ENCODE measurements around the gene CPLX3.

The CPLX3 gene

DNA sequence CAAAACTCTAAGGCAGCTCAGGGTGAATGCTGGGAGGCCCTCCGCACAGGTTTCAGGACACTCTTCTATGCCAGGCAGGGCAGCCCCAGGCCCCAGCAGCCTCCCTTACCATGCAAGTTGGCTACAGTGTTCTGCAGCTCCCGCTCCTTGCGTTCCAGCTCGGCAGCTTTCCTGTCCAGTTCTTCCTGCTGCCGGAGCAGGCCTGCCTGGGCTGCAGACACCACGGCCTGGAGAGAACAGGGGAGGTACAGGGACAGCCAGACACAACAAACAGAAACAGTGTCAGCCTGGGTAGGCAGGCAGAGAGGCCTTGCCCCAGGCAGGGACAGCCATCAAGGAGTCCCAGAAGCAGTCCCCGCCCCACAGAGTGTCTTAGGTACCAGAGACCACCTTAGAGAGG is 25.5 kb downstream of the CPLX3 start:
- DNase-seq = no peak

DNA sequence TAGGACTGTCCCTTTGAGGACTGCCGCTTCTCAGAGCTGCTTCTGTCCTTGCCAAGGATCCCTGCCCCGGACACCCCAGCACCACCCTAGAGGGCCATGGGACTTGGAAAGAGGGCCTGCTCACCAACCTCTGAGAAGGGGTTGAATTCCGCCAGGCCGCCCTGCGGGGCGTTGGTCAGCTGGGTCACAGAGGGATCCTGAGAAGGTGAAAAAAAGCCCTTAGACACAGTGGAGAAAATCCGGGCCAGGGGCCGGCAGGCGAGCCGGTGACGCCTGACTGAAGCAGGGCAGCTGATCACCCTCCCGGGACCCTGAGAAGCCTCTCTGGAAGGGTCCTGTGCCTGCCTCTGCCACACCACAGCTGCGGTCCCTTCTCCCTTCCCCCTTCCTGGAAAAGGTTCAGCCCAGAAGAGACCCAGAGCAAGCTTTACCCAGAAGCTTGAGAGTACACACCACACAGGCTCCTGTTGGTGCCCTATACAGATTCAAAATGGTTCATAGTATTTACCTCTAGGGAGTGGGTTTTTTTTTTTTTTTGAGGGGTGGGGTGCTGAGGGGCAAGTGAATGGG is 28.1 kb downstream of the CPLX3 start:
- DNase-seq = no peak

DNA sequence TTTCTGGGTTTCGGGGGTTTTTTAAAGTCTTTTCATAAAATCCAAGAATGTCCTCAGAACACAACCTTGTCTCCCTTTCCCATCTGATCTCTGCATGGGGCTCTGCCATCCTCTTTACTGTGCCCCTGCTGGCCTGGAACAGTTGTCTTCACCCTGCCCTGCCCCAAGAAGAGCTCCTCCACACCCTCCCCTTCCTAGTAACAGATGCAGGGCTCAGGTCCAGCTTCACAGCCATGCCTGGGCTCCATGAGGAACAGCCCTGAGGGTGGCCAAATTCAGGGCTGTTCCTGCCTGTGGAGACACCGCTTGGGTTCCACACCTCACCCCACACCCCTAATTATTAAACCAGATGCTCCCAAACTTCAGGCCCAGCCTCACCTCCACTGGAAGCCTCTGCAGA is 29.4 kb downstream of the CPLX3 start:
- DNase-seq = no peak

DNA sequence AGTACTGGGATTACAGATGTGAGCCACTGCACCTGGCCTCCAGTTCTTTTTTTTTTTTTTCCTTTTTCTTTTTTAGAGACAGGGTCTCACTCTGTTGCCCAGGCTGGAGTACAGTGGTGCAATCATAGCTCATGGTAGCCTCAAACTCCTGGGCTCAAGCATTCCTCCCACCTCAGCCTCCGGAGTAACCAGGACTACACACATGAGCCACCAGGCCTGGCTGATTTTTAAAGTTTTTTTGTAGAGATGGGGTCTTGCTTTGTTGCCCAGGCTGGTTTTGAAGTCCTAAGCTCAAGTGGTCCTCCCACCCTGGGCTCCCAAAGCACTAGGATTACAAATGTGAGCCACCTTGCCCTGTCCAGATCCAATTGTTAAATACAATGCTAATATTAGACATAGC is 30.1 kb downstream of the CPLX3 start:
- no peak for DNase-seq

DNA sequence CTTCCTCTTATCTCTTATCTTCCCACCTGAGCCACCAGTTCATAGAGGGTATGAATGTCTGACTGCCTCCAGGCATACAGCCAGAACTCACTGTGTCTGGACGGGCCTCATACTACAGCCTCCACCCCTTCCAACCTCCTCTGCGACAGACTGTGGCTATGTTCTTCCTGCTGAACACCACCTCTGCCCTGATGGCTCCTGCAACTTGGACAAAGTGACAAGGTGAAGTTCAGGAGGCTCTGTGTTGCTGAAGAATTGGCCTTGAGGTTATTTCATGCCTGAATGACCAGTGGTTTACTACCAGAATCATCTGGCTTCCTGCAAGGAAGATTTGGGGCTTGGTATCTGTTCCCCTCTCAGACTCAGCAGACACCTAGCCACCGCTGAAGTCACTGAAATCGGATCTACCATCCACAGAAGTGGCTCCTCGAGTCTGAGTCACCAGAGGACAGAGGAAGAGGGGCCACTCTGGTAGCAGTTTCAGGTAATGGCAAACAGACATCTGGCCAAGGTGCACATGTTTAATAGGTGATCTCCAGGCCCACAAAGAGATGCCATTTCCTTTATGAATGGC is 30.7 kb downstream of the CPLX3 start:
- DNase-seq = no peak

DNA sequence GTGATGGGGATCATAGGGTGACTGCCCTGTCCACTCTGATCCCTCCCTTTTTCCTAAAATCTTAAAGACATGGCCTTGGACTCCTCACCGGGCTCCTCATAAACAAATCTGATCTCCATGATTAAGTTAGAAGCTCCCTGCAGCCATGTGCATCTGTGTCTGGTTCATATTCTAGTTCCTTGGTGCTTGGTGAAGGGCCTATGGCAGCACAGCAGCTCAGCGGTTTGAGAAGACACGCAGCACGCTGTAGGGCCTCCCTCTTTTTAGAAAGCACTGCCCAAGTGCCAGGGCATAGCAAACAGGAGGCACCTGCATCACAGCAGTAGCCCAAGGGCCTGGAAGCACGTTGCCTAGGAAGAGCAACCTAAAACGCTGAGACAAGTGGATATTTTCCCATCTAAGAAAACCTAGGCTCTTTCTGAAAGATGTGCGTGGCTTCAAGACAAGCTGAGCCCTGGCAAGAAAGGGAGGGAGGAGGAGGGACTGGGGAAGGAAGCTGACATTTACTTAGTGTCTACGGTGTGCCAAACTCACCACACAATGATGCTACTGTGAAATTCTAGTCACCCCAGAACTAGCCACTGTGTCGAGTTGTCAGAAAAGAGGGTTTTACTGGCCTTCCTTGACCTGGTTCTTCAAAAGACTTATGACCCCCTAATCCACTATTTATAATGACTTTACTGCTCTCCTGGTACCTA is 31.4 kb downstream of the CPLX3 start:
- no peak for DNase-seq

DNA sequence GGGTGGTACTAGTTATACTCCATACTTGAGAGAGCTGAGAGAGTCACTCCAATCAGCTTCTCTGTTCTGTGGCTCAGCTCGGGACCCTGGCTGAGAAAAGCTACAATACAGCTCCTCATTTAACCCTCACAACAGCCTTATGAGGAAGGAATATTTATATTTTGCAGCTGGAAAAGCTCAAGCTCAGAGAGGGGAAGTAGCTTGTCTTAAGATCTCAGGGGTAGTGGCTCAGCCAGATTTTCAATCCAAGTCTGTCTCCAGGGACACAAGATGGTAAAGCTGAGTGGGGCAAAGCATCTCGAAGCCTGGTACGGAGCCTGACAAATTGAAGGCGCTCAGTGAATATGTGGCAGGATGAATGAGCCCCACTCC is 31.9 kb downstream of the CPLX3 start:
- DNase-seq = no peak

DNA sequence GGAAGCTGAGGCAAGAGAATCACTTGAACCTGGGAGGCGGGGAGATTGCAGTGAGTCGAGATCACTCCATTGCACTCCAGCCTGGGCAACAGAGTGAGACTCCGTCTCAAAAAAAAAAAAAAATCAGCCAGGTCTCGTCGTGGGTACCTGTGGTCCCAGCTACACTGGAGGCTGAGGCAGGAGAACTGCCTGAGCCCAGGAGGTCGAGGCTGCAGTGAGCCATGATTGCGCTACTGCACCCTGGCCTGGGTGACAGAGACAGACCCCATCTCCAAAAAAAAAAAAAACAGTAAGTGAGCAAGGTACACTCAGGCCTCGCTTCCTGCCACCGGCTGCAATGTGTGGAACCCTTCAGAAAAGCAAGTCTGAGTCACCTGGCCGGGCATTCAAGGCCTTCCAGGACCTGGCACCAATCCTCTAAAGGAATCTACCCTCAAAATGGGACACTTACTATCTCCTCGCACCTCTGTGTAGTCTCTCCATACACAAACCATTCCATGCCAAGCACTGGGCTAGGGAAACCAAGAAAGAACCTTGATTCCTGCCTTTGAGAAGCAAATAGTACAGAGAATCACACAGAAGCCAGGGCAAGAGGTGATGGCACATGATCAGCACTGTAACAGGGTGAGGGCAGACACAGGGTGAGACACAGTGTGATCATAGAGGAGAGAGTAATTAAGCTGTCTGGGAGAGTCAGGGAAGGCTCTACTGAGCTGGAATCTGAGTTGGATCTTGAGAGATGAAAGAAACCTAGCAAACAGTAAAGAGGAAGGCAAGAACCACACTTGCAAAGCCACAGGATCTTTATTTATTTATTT is 37.0 kb downstream of the CPLX3 start:
- DNase-seq = no peak

DNA sequence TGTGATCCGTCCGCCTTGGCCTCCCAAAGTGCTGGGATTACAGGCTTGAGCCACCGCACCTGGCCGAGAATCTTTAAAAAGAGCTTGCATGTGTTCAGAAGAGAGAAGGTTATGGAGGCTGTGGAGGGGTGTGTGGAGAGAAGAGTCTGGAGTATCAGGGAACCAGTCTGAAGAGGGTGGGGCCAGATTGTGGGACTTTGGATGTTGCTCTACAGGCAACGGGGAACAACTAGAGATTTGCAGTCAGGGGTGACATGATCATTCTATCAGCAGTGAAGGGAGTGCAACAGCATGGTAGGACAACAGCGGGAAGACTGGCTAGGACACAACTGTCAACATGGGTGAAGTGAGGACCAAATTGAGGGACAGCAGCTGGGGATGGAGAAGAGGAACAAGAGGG is 37.9 kb downstream of the CPLX3 start:
- no peak for DNase-seq

DNA sequence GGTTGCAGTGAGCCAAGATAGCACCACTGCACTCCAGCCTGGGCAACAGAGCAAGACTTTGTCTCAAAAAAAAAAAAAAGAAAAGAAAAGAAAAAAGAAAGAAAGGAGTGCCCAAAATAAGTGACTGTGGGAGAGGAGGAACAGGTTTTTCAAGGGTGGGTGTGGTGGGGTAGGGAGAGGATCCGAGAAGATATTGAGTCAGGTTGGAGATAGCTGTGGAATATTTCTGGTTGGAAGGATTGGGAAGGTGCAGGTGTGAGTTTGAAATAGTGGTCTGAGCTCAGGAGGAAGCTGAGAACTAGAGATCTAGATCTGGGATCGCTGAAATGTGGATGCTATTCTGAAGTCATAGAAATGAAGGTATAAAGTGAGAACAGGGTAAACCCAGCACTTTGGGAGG is 38.9 kb downstream of the CPLX3 start:
- no peak for DNase-seq

DNA sequence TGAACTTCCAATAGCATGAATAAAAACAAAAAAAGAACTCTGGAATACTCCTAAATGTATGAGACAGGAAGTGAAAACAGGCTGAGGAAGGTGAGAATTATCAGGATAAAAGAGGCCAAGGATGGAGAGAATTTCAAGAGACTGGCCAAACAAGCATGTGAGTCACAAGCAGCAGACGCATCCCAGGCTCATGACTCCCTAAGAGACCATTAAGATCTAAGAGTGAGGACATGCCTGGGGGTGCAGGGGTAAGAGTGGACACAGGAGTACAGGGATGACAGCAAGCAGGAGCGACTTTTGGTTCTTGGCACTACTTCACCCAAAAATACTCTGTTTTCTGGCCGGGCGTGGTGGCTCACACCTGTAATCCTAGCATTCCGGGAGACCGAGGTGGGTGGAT is 39.7 kb downstream of the CPLX3 start:
- no peak for DNase-seq

DNA sequence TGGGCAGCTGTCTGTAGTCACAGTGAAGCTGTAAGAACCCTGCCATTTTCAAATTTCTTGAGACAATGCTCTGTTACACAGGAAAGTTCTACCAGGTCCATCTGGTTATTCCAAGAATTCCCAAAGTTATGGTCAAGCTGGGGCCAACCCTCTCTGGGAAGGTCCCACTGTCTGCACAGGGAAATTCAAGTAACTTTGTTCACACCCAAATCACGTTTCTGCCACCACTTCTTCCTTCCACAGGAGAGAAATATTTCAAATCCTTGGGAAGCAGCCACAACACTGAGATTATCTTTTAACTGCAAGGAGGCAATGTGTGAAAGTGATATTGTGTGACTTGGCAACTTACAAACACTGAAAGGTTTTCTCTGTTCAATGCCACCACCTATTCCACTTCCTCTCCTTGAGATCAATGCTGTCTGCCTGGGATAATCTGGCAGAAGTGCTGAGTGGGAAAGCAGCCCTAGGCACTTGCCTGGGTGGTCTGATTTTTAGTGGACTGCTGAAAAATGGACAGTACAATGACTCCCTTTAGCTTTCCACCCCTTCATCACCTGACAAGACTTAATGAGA is 41.1 kb downstream of the CPLX3 start:
- DNase-seq = no peak

DNA sequence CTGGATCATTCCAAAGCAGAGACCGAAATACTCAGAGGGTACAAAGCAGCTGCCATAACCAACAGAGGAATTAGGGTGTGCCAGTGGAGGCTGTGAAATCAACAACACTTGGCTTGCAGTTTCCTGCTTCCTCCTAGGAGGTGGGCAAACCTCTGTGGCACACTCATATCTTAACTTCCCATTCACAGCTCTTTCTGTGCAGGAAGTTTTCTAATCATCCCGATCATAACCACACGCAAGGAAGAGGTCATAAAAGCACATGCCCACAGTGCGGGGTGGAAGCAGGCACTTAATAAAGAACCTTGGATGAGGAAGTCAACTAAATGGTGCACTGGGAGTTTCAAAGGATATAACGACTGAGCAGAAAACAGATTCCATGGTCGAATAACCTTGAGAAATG is 41.6 kb downstream of the CPLX3 start:
- DNase-seq = no peak

DNA sequence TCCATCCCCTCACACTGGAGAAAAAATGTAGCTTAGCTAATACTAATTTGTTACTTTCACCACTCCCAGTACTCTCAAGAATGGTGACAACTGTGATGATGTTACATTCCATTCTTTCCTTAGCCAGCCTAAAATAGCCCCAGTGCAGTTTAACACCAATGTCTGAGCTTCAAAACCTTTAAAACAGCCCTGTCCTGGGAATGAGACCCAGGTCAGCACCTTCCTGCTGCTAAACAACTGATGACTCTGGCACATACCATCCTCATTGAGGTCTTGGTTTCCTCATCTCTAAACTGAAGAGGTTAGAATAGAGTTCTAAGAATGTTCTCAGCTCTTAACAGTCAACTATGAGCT is 42.9 kb downstream of the CPLX3 start:
- no peak for DNase-seq

DNA sequence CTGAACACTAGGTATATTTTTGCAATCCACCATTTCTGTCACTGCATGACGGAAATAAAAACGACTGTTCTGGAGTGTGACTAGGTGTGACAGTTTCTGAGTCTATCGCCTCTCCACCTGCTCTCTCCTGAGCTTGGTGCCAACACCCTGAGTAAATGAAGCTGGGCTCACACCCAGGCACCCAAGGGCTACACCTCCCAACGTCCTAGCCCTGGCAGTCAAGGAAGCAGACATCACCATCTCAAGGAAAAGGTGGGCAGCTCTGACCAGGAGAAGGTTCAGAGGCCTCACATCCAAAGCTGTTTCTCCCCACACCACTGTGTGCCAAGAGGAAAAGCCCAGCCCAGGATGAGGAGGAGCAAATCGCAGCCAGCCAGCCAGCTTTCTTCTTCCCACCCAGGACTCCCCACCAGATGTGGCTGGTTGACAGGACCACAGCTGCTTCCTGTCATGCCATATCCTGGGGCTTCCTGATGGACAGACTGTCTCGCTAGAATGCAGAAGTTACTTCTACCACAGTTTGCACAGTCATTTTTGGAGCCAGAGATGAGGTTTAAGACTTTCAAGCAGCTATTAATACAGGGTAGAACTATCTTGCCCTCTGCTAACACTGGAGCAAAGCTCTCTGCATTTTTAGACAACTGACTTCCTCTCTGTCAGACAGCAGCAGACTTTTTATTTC is 43.4 kb downstream of the CPLX3 start:
- peak; percentile 91 for DNase-seq

DNA sequence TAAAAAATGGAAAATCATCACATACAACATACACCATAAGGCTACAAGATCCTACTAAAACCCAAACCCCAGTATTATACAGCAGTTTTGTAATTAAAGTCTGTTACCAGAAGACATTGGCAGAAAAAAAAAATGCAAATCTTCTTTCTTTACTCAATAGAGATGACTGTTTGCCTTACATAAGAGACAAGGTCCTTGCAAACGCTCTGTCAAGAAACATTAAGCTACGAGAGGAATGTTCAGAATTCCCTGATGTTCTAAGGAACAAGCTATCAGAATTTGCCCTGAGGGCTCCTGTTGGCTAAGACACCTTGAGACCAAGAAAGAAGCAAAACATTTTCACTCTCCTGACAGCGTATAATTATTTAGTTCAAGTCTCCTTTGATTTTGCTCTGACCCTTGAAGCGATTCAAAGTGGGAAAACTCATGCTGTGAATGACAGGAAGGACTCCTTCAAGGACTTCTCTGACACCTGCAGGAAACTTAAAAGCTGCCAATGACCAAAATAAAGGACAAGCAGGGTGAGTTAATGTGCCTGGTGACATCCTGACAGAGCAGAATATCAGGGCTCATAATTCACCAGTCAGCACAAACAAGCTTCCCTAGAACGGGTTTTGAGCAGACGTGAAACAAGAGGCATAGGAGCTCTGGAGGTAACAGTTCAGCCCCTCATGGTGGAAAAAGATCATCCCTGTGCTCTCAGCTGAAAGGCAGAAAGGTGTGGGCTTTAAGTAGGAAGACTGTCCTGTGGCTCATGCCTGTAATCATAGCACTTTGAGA is 44.2 kb downstream of the CPLX3 start:
- DNase-seq = no peak

DNA sequence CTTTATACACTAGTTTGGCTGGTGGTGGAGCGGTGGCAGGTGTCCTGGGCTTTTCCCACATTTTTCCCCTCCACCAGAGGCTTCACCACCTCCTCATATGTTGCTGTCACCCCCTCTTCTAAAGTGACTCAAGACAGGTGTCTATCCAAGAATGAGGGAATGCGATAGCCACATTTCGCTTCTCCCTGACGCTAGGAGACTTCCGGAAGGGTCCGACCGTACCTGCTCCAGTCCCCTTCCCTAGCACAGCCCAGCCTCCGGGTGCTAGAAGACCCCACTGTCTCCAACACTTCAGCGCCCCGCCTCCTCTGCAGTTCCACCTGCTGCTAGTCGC is 46.2 kb downstream of the CPLX3 start:
- DNase-seq = no peak

DNA sequence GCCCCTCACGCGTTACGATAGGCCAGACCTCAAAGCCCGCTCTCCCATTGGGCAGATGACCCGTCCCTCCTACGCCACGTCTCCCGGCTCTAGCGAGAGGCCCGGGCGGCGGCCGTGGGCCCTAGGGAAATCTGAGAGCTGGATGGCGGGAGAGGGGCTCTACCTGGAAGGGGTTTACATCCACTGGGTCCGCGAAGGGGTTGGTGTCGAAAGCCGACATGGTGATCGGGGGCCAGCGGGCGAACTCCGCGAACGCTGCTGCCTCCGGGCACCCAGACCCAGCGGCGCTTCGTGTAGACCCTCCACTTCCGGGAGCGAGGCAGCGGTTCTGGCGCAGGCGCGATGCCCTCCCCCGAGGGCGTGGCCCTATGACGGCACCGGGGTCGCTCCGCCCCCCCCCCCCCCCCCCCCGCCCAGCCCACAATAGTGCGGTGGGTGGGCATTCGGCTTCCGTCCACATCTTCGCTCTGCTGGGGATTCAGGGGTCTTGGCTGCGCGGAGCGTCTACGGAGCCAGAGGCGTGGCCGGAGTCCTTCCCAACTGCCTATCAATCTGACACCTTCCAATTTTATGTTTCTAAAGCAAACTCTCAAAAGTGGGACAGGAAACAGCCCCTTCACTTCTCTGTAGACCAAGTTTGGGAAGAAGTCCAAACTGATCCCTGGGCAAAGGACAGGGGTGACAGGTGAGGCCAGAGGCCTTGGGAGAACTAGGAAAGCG is 46.8 kb downstream of the CPLX3 start, which contains the start of gene SCAMP2:
Gene SCAMP2 (minus strand): TSS at position 330 of the 720 bp plus-strand sequence. CDS start 110 bp downstream, at position 220.
- DNase-seq = peak; percentile 53

DNA sequence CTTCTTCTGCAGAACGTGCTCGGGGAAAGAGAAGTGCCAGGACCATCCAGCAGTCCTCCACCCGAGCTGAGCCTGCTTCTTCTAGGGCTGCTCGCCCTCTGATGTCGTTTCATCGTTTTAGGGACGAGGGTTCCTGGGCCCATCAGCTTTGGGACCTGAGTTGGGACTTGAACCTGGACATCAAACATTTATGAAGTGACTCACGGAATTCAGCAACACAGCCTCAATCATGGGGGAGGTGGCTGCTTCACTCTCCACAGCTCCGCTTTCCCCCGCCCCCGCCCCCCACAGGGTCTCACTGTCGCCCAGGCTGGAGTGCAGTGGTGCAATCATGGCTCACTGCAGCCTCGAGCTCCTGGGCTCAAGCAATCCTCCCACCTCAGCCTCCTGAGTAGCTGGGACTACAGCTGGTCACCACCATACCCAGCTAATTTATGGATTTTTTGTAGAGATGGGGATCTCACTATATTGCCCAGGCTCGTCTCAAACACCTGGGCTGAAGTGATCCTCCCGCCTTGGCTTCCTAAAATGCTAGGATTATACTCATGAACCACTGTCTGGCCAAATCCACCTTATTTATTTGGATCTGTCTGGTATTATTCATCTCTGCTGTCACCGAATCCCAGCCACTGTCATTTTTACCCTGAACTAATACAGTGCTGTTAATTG is 47.5 kb downstream of the CPLX3 start:
- DNase-seq = no peak

DNA sequence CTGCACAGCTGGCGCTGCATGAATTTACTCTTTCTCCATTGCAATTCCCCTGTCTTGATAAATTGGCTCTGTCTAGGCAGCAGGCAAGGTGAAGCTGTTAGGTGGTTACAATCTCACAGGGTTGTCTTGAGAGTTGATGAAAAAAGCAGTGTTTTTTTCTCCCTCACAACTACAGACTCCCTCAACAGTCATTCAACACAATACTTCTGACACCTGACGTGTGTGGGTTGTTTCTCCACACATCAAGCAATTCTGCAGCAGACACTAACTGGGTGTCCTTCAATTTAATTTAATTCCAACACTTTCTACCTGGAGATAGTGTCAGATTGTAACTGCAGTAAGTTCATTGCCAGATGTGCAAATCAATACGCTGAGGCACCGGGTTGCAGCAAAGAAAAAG is 51.8 kb downstream of the CPLX3 start:
- no peak for DNase-seq
